GM12878 (cell line): ENCODE data around the gene IFNA8. TPM values are rescaled to one million over a fixed set of nuclear protein-coding genes. Genes with fewer than 3 reads are reported as not detected.
A peak's percentile ranks its signal among the peaks of the same experiment; 100 is the strongest.

Experiments
- CHD4 ChIP-seq: fragments of 200-600 bp; sonication (generic); IDR thresholded peaks from 2 replicates; pipeline ENCODE4 v1.6.1; 2016; ENCODE audit warnings: mild to moderate bottlenecking
- CTCF ChIP-seq, 3 experiments: IDR thresholded peaks in 2 of 3; conservative IDR thresholded peaks in 1 of 3; 2 replicates each; pipeline ENCODE4 v1.5.1; 2011; ENCODE audit warnings: low read depth in 3 of 3, low read length in 3 of 3, mild to moderate bottlenecking in 3 of 3, control low read depth in 2 of 3, moderate library complexity in 2 of 3, inconsistent platforms in 1 of 3, mixed read lengths in 1 of 3; ENCODE audit not compliant: control insufficient read depth in 2 of 3, insufficient read depth in 1 of 3; ENCODE audit errors: extremely low read depth in 1 of 3
- HDAC6 ChIP-seq: fragments of 200-600 bp; sonication (generic); IDR thresholded peaks from one replicate; pipeline ENCODE4 v1.8.0; 2017; ENCODE audit warnings: antibody characterized with exemption; ENCODE audit not compliant: unreplicated experiment
- LARP7 ChIP-seq: fragments of 450-650 bp; IDR thresholded peaks from 2 replicates; pipeline ENCODE4 v1.6.1; 2017; ENCODE audit warnings: mild to moderate bottlenecking
- RBBP5 ChIP-seq: fragments of 200-600 bp; sonication (generic); conservative IDR thresholded peaks from 2 replicates; pipeline ENCODE4 v1.6.1; 2016
- RCOR1 ChIP-seq: conservative IDR thresholded peaks from 2 replicates; pipeline ENCODE4 v1.6.1; 2012; ENCODE audit warnings: low read depth, low read length, improper control_type of control experiment
- polyA plus RNA-seq, 11 experiments: library from polyadenylated mRNA; depleted of rRNA in 4 of 11; unstranded in 6 of 11; stranded (reverse) in 5 of 11; fragments of >200 nt; fragmentation: Nextera tagmentation in 4 of 11; fragmentation: Illumina TruSeq in 1 of 11; extraction: Ambion mirVana in 4 of 11; extraction: Trizol in 1 of 11; gene quantifications; 1 replicate in 1 of 11; 2 replicates in 10 of 11; pipeline versions ENCODE4 v1.2.1 to v1.2.3, GENCODE V29; 2011 to 2016; ENCODE audit warnings: inconsistent platforms in 2 of 11, missing spikeins in 2 of 11, low read depth in 1 of 11
- total RNA-seq, 4 experiments: library from RNA; depleted of rRNA in 3 of 4; stranded (reverse); fragments of >200 nt in 3 of 4; fragmentation: Illumina TruSeq in 1 of 4; extraction: Trizol in 1 of 4; gene quantifications; 2 replicates each; pipeline versions ENCODE4 v1.2.1 to v1.2.3, GENCODE V29; 2013 to 2021
- TF ChIP-seq, protein P1 (sequence below): fragments of 450-650 bp; IDR thresholded peaks from 2 replicates; pipeline ENCODE4 v1.6.1; 2017; ENCODE audit warnings: mild to moderate bottlenecking, low read depth, inconsistent platforms; ENCODE audit not compliant: poor library complexity, severe bottlenecking

IFNA8 gene
- total and polyA plus RNA-seq, 10 of the 15 experiments (the other 5 are each of a cell fraction or from before 2014, with no cell fraction given): not detected

DNA sequence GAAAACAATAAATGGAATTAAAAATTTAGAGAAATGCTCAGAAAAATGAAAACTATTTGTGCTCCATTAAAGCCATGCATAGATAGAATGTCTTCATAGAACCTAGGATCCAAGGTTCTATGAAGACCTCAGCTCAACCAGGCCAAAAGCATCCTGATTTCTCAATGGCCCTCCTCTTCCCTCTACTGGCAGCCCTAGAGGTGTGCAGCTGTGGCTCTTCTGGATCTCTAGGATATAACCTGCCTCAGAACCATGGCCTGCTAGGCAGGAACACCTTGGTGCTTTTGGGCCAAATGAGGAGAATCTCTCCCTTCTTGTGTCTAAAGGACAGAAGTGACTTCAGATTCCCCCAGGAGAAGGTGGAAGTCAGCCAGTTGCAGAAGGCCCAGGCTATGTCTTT is 46.4 kb downstream of the IFNA8 start (continued):
- TF ChIP-seq CTCF (IDR thresholded peaks at IDR 0.05 in 2 of 3, conservative IDR thresholded peaks at IDR 0.05 in 1 of 3; ENCODE audit: control insufficient read depth in 2 of 3, extremely low read depth in 1 of 3, insufficient read depth in 1 of 3, low read depth in 3 of 3, low read length in 3 of 3) (peak; percentile 81 to 87 (median 86)), LARP7 (no peak), RCOR1 (no peak), RBBP5 (no peak), CHD4 (no peak), HDAC6 (no peak)
- TF ChIP-seq, protein P1, sequence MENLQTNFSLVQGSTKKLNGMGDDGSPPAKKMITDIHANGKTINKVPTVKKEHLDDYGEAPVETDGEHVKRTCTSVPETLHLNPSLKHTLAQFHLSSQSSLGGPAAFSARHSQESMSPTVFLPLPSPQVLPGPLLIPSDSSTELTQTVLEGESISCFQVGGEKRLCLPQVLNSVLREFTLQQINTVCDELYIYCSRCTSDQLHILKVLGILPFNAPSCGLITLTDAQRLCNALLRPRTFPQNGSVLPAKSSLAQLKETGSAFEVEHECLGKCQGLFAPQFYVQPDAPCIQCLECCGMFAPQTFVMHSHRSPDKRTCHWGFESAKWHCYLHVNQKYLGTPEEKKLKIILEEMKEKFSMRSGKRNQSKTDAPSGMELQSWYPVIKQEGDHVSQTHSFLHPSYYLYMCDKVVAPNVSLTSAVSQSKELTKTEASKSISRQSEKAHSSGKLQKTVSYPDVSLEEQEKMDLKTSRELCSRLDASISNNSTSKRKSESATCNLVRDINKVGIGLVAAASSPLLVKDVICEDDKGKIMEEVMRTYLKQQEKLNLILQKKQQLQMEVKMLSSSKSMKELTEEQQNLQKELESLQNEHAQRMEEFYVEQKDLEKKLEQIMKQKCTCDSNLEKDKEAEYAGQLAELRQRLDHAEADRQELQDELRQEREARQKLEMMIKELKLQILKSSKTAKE: no peak

Other genes starting within 250 kb of the IFNA8 start
Only the 7 nearest of the 14 such genes appear.
- not detected in 2 replicates for gene IFNA5, start 103.8 kb upstream of the IFNA8 start, total RNA-seq (2014; rRNA removed)
- gene IFNA5, start 103.8 kb upstream of the IFNA8 start, total RNA-seq (2014; rRNA removed; fragmentation: Illumina TruSeq; extraction: Trizol): not detected in 2 replicates
- not detected in 2 replicates for gene IFNA5, start 103.8 kb upstream of the IFNA8 start, total RNA-seq (2021)
- not detected in 2 replicates for gene IFNA5, start 103.8 kb upstream of the IFNA8 start, polyA plus RNA-seq (2011; rRNA removed)
- gene IFNA5, start 103.8 kb upstream of the IFNA8 start, polyA plus RNA-seq (2014; fragmentation: Illumina TruSeq; extraction: Trizol): not detected in 2 replicates
- not detected for gene IFNA5, start 103.8 kb upstream of the IFNA8 start, polyA plus RNA-seq (2014; fragmentation: Nextera tagmentation; extraction: Ambion mirVana)
- not detected in 2 replicates for gene IFNA5, start 103.8 kb upstream of the IFNA8 start, polyA plus RNA-seq (2014; rRNA removed)
- not detected for gene IFNA5, start 103.8 kb upstream of the IFNA8 start, polyA plus RNA-seq (2016; fragmentation: Nextera tagmentation; extraction: Ambion mirVana)
- 17.7 and 20.2 TPM in 2 replicates for gene KLHL9, start 73.7 kb upstream of the IFNA8 start, total RNA-seq (2014; rRNA removed)
- gene KLHL9, start 73.7 kb upstream of the IFNA8 start, total RNA-seq (2014; rRNA removed; fragmentation: Illumina TruSeq; extraction: Trizol): 15.3 and 15.8 TPM in 2 replicates
- 17.2 and 17.7 TPM in 2 replicates for gene KLHL9, start 73.7 kb upstream of the IFNA8 start, total RNA-seq (2021)
- 37.7 and 53.4 TPM in 2 replicates for gene KLHL9, start 73.7 kb upstream of the IFNA8 start, polyA plus RNA-seq (2011; rRNA removed)
- gene KLHL9, start 73.7 kb upstream of the IFNA8 start, polyA plus RNA-seq (2014; fragmentation: Illumina TruSeq; extraction: Trizol): 18.3 and 23.1 TPM in 2 replicates
- 1 to 10 TPM; 3.8 to 5.8 TPM for gene KLHL9, start 73.7 kb upstream of the IFNA8 start, polyA plus RNA-seq (2014; fragmentation: Nextera tagmentation; extraction: Ambion mirVana)
- 13.7 and 15.8 TPM in 2 replicates for gene KLHL9, start 73.7 kb upstream of the IFNA8 start, polyA plus RNA-seq (2014; rRNA removed)
- gene KLHL9, start 73.7 kb upstream of the IFNA8 start, polyA plus RNA-seq (2016; fragmentation: Nextera tagmentation; extraction: Ambion mirVana): 10 to 100 TPM; 17.5 to 18.6 TPM
- 0.22 TPM in 1 of 2 replicates, not detected in the other for gene IFNA6, start 58.2 kb upstream of the IFNA8 start, total RNA-seq (2014; rRNA removed)
- gene IFNA6, start 58.2 kb upstream of the IFNA8 start, total RNA-seq (2014; rRNA removed; fragmentation: Illumina TruSeq; extraction: Trizol): not detected in 2 replicates
- gene IFNA6, start 58.2 kb upstream of the IFNA8 start, total RNA-seq (2021): not detected in 2 replicates
- gene IFNA6, start 58.2 kb upstream of the IFNA8 start, polyA plus RNA-seq (2011; rRNA removed): 0.04 and 0.14 TPM in 2 replicates
- not detected in 2 replicates for gene IFNA6, start 58.2 kb upstream of the IFNA8 start, polyA plus RNA-seq (2014; fragmentation: Illumina TruSeq; extraction: Trizol)
- gene IFNA6, start 58.2 kb upstream of the IFNA8 start, polyA plus RNA-seq (2014; fragmentation: Nextera tagmentation; extraction: Ambion mirVana): not detected
- gene IFNA6, start 58.2 kb upstream of the IFNA8 start, polyA plus RNA-seq (2014; rRNA removed): not detected in 2 replicates
- not detected for gene IFNA6, start 58.2 kb upstream of the IFNA8 start, polyA plus RNA-seq (2016; fragmentation: Nextera tagmentation; extraction: Ambion mirVana)
- gene IFNA13, start 41.1 kb upstream of the IFNA8 start, total RNA-seq (2014; rRNA removed): not detected in 2 replicates
- gene IFNA13, start 41.1 kb upstream of the IFNA8 start, total RNA-seq (2014; rRNA removed; fragmentation: Illumina TruSeq; extraction: Trizol): not detected in 2 replicates
- gene IFNA13, start 41.1 kb upstream of the IFNA8 start, total RNA-seq (2021): not detected in 2 replicates
- gene IFNA13, start 41.1 kb upstream of the IFNA8 start, polyA plus RNA-seq (2011; rRNA removed): 0.06 TPM in 1 of 2 replicates, not detected in the other
- gene IFNA13, start 41.1 kb upstream of the IFNA8 start, polyA plus RNA-seq (2014; fragmentation: Illumina TruSeq; extraction: Trizol): not detected in 2 replicates
- not detected for gene IFNA13, start 41.1 kb upstream of the IFNA8 start, polyA plus RNA-seq (2014; fragmentation: Nextera tagmentation; extraction: Ambion mirVana)
- not detected in 2 replicates for gene IFNA13, start 41.1 kb upstream of the IFNA8 start, polyA plus RNA-seq (2014; rRNA removed)
- not detected for gene IFNA13, start 41.1 kb upstream of the IFNA8 start, polyA plus RNA-seq (2016; fragmentation: Nextera tagmentation; extraction: Ambion mirVana)
- gene IFNA2, start 23.7 kb upstream of the IFNA8 start, total RNA-seq (2014; rRNA removed): 0.33 and 0.73 TPM in 2 replicates
- 0.31 and 0.46 TPM in 2 replicates for gene IFNA2, start 23.7 kb upstream of the IFNA8 start, total RNA-seq (2014; rRNA removed; fragmentation: Illumina TruSeq; extraction: Trizol)
- gene IFNA2, start 23.7 kb upstream of the IFNA8 start, total RNA-seq (2021): 0.26 TPM in 1 of 2 replicates, not detected in the other
- gene IFNA2, start 23.7 kb upstream of the IFNA8 start, polyA plus RNA-seq (2011; rRNA removed): 2.8 and 3.7 TPM in 2 replicates
- 0.43 and 1.1 TPM in 2 replicates for gene IFNA2, start 23.7 kb upstream of the IFNA8 start, polyA plus RNA-seq (2014; fragmentation: Illumina TruSeq; extraction: Trizol)
- gene IFNA2, start 23.7 kb upstream of the IFNA8 start, polyA plus RNA-seq (2014; fragmentation: Nextera tagmentation; extraction: Ambion mirVana): 1 to 10 TPM; 1.3 to 1.8 TPM
- 0.06 and 0.59 TPM in 2 replicates for gene IFNA2, start 23.7 kb upstream of the IFNA8 start, polyA plus RNA-seq (2014; rRNA removed)
- gene IFNA2, start 23.7 kb upstream of the IFNA8 start, polyA plus RNA-seq (2016; fragmentation: Nextera tagmentation; extraction: Ambion mirVana): not detected
- not detected in 2 replicates for gene IFNA1, start 31.3 kb downstream of the IFNA8 start, total RNA-seq (2014; rRNA removed)
- gene IFNA1, start 31.3 kb downstream of the IFNA8 start, total RNA-seq (2014; rRNA removed; fragmentation: Illumina TruSeq; extraction: Trizol): not detected in 2 replicates
- gene IFNA1, start 31.3 kb downstream of the IFNA8 start, total RNA-seq (2021): not detected in 2 replicates
- not detected in 2 replicates for gene IFNA1, start 31.3 kb downstream of the IFNA8 start, polyA plus RNA-seq (2011; rRNA removed)
- gene IFNA1, start 31.3 kb downstream of the IFNA8 start, polyA plus RNA-seq (2014; fragmentation: Illumina TruSeq; extraction: Trizol): not detected in 2 replicates
- not detected for gene IFNA1, start 31.3 kb downstream of the IFNA8 start, polyA plus RNA-seq (2014; fragmentation: Nextera tagmentation; extraction: Ambion mirVana)
- not detected in 2 replicates for gene IFNA1, start 31.3 kb downstream of the IFNA8 start, polyA plus RNA-seq (2014; rRNA removed)
- not detected for gene IFNA1, start 31.3 kb downstream of the IFNA8 start, polyA plus RNA-seq (2016; fragmentation: Nextera tagmentation; extraction: Ambion mirVana)
- gene IFNE, start 73.2 kb downstream of the IFNA8 start, total RNA-seq (2014; rRNA removed): not detected in 2 replicates
- gene IFNE, start 73.2 kb downstream of the IFNA8 start, total RNA-seq (2014; rRNA removed; fragmentation: Illumina TruSeq; extraction: Trizol): not detected in 2 replicates
- not detected in 2 replicates for gene IFNE, start 73.2 kb downstream of the IFNA8 start, total RNA-seq (2021)
- gene IFNE, start 73.2 kb downstream of the IFNA8 start, polyA plus RNA-seq (2011; rRNA removed): not detected in 2 replicates
- not detected in 2 replicates for gene IFNE, start 73.2 kb downstream of the IFNA8 start, polyA plus RNA-seq (2014; fragmentation: Illumina TruSeq; extraction: Trizol)
- gene IFNE, start 73.2 kb downstream of the IFNA8 start, polyA plus RNA-seq (2014; fragmentation: Nextera tagmentation; extraction: Ambion mirVana): not detected
- not detected in 2 replicates for gene IFNE, start 73.2 kb downstream of the IFNA8 start, polyA plus RNA-seq (2014; rRNA removed)
- gene IFNE, start 73.2 kb downstream of the IFNA8 start, polyA plus RNA-seq (2016; fragmentation: Nextera tagmentation; extraction: Ambion mirVana): not detected